ENCODE measurements around the gene PDIA4. TPM values are rescaled to one million over a fixed set of nuclear protein-coding genes. Genes with fewer than 3 reads are reported as not detected.
"Not testable (repeated sequence)": the region's sequence is repeated elsewhere in the genome, so short reads cannot be mapped to it uniquely, and the experiment has no call there.

The PDIA4 gene
- total and polyA plus RNA-seq, 2 donors from 2014 or later = 69.9 to 159 TPM

GRCh38 chr7:149013876-149014275 lies 14.4 kb downstream of the PDIA4 start:
- DNase-seq = no peak
- Histone ChIP-seq H3K36me3 (ENCODE audit: control insufficient read depth in 2 of 3, insufficient read depth in 3 of 3, low read length in 3 of 3) (peaks cover 6 to 50% (median 43%) of the 10 kb centered on the region in 3 donors), H3K27ac (ENCODE audit: low read depth in 2 of 2, low read length in 2 of 2) (no peak overlapping the region), H3K4me3 (ENCODE audit: low read length in 3 of 3) (no peak overlapping the region), H3K27me3 (ENCODE audit: control insufficient read depth, insufficient read depth, low read length) (no peaks in the 10 kb centered on the region), H3K4me1 (ENCODE audit: control insufficient read depth in 2 of 3, insufficient read depth in 2 of 3, low read depth in 1 of 3, low read length in 3 of 3) (no peaks in the 10 kb centered on the region), H3K9me3 (ENCODE audit: control insufficient read depth in 2 of 3, insufficient read depth in 1 of 3, low read length in 3 of 3) (no peaks in the 10 kb centered on the region), H3K9ac (ENCODE audit: low read length in 3 of 3) (no peak overlapping the region)
- intact Hi-C loops (cut with DNase I) = no loop called here
- no peak for TF ChIP-seq CTCF (IDR thresholded peaks at IDR 0.05; ENCODE audit: borderline replicate concordance, extremely low read depth, insufficient read depth)
- no peak for FAIRE-seq

- H3K27me3 ChIP-seq (ENCODE audit: control insufficient read depth, insufficient read depth, low read length); DNase-seq; H3K9ac ChIP-seq (ENCODE audit: low read length in 3 of 3); H3K9me3 ChIP-seq (ENCODE audit: control insufficient read depth in 2 of 3, insufficient read depth in 1 of 3, low read length in 3 of 3); H3K27ac ChIP-seq (ENCODE audit: low read depth in 2 of 2, low read length in 2 of 2); intact Hi-C loops (cut with DNase I); H3K4me3 ChIP-seq (ENCODE audit: low read length in 3 of 3); H3K4me1 ChIP-seq (ENCODE audit: control insufficient read depth in 2 of 3, insufficient read depth in 2 of 3, low read depth in 1 of 3, low read length in 3 of 3); FAIRE-seq: not testable (repeated sequence)
- H3K36me3 ChIP-seq (ENCODE audit: control insufficient read depth in 2 of 3, insufficient read depth in 3 of 3, low read length in 3 of 3) = peaks cover 6 to 55% (median 45%) of the 10 kb centered on the region in 3 donors
Observed at GRCh38 chr7:149012730-149013129, 15.6 kb downstream of the PDIA4 start.

- FAIRE-seq (no peak), DNase-seq (no peak)
- intact Hi-C loops (cut with DNase I) = no loop called here
- no peak overlapping the region for H3K9ac ChIP-seq (ENCODE audit: low read length in 3 of 3)
- peaks cover 6 to 59% (median 46%) of the 10 kb centered on the region in 3 donors for H3K36me3 ChIP-seq (ENCODE audit: control insufficient read depth in 2 of 3, insufficient read depth in 3 of 3, low read length in 3 of 3)
- H3K27me3 ChIP-seq (ENCODE audit: control insufficient read depth, insufficient read depth, low read length) = no peaks in the 10 kb centered on the region
- H3K4me3 ChIP-seq (ENCODE audit: low read length in 3 of 3) = no peak overlapping the region
- no peak for TF ChIP-seq CTCF (IDR thresholded peaks at IDR 0.05; ENCODE audit: borderline replicate concordance, extremely low read depth, insufficient read depth)
- no peaks in the 10 kb centered on the region for H3K9me3 ChIP-seq (ENCODE audit: control insufficient read depth in 2 of 3, insufficient read depth in 1 of 3, low read length in 3 of 3)
- H3K27ac ChIP-seq (ENCODE audit: low read depth in 2 of 2, low read length in 2 of 2) = no peak overlapping the region
- no peaks in the 10 kb centered on the region for H3K4me1 ChIP-seq (ENCODE audit: control insufficient read depth in 2 of 3, insufficient read depth in 2 of 3, low read depth in 1 of 3, low read length in 3 of 3)
Observed at GRCh38 chr7:149011491-149011890, 16.8 kb downstream of the PDIA4 start.

- Histone ChIP-seq H3K4me3 (ENCODE audit: low read length in 3 of 3) (no peak overlapping the region), H3K9ac (ENCODE audit: low read length in 3 of 3) (no peak overlapping the region), H3K9me3 (ENCODE audit: control insufficient read depth in 2 of 3, insufficient read depth in 1 of 3, low read length in 3 of 3) (no peaks in the 10 kb centered on the region), H3K27me3 (ENCODE audit: control insufficient read depth, insufficient read depth, low read length) (no peaks in the 10 kb centered on the region), H3K36me3 (ENCODE audit: control insufficient read depth in 2 of 3, insufficient read depth in 3 of 3, low read length in 3 of 3) (peaks cover 6 to 52% (median 43%) of the 10 kb centered on the region in 3 donors), H3K4me1 (ENCODE audit: control insufficient read depth in 2 of 3, insufficient read depth in 2 of 3, low read depth in 1 of 3, low read length in 3 of 3) (no peaks in the 10 kb centered on the region), H3K27ac (ENCODE audit: low read depth in 2 of 2, low read length in 2 of 2) (no peak overlapping the region)
- intact Hi-C loops (cut with DNase I) = no loop called here
- no peak for TF ChIP-seq CTCF (IDR thresholded peaks at IDR 0.05; ENCODE audit: borderline replicate concordance, extremely low read depth, insufficient read depth)
- FAIRE-seq (no peak), DNase-seq (no peak)
Observed at GRCh38 chr7:149010451-149010850, 17.9 kb downstream of the PDIA4 start.
